Activated gamma-delta T cell treated with anti-CD3 and anti-CD28 coated beads, Interleukin-2, amount 50 U/mL, for 16 hours (primary cell): ENCODE measurements around the gene MEG3.

Experiments used
- DNase-seq: peaks from one replicate; pipeline ENCODE4 v3.0.0-alpha.2; 2020; ENCODE audit warnings: low read depth

Gene MEG3

GRCh38 chr14:100834082-100834793, 8.3 kb downstream of the MEG3 start:
- no peak for DNase-seq

- no peak for DNase-seq
These were observed 9.1 kb downstream of the MEG3 start for GRCh38 chr14:100834794-100835547.

GRCh38 chr14:100835548-100836310, 9.8 kb downstream of the MEG3 start:
- DNase-seq = no peak

GRCh38 chr14:100836311-100836805, 10.4 kb downstream of the MEG3 start:
- no peak for DNase-seq

GRCh38 chr14:100836941-100837804, 11.3 kb downstream of the MEG3 start:
- DNase-seq = no peak

GRCh38 chr14:100837805-100838350, 12.0 kb downstream of the MEG3 start:
- no peak for DNase-seq

GRCh38 chr14:100838493-100839314, 12.8 kb downstream of the MEG3 start:
- DNase-seq = no peak

GRCh38 chr14:100839315-100839585, 13.3 kb downstream of the MEG3 start:
- no peak for DNase-seq

- DNase-seq = no peak
These were observed 13.8 kb downstream of the MEG3 start for GRCh38 chr14:100839681-100840111.

- no peak for DNase-seq
These were observed 14.6 kb downstream of the MEG3 start for GRCh38 chr14:100840286-100841065.

- DNase-seq = no peak
These were observed 15.3 kb downstream of the MEG3 start for GRCh38 chr14:100841066-100841760.

- DNase-seq = no peak
These were observed 16.0 kb downstream of the MEG3 start for GRCh38 chr14:100841761-100842403.

- DNase-seq = no peak
These were observed 16.9 kb downstream of the MEG3 start for GRCh38 chr14:100842799-100843198.

- DNase-seq = no peak
These were observed 18.1 kb downstream of the MEG3 start for GRCh38 chr14:100844082-100844408.

GRCh38 chr14:100844421-100844820, 18.5 kb downstream of the MEG3 start:
- no peak for DNase-seq

GRCh38 chr14:100844846-100845245, 18.9 kb downstream of the MEG3 start:
- DNase-seq = no peak

- DNase-seq = no peak
These were observed 19.4 kb downstream of the MEG3 start for GRCh38 chr14:100845341-100845740.

GRCh38 chr14:100846309-100846859, 20.5 kb downstream of the MEG3 start:
- no peak for DNase-seq
